Measurements from ENCODE around the gene COL15A1. TPM values are rescaled to one million over a fixed set of nuclear protein-coding genes. Genes with fewer than 3 reads are reported as not detected.

The COL15A1 gene
- total RNA-seq, 1 donor from 2014 or later, result 0.07 TPM

DNA sequence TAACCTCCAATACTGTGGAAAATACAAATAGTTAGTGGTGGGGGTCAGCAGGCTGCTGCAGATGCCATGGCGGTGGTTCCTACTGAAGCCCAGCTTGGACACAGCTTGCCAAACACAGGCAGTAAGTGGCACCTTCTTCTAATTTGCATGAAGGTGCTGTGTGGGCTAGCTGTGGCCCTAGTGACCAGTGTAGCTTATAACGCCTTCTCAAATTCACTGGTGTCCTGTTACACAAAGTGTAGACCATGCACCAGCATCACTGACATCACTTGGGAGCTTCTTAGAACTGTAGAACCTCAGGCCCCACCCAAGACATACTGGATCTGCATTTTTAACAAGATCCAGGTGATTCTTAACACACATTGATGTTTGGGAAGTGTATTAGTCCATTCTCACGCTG, 102.4 kb downstream of the COL15A1 start:
- DNase-seq (no peak), ATAC-seq (ENCODE audit: low read depth) (no peak)
- ChIA-PET CTCF (no interaction called here), POLR2A (interaction anchor here (0.6 kb wide), 1 partner anchor 35 kb away, joined by 7 read pairs; no protein-coding TSS in a partner anchor)
- Mint-ChIP-seq H3K36me3 (ENCODE audit: low read depth) (no peaks in the 10 kb centered on the region), H3K4me3 (no peak overlapping the region), H3K27me3 (no peaks in the 10 kb centered on the region), H3K9me3 (peaks cover 11% of the 10 kb centered on the region), H3K27ac (no peak overlapping the region), H3K4me1 (peaks cover 2% of the 10 kb centered on the region)
- intact Hi-C loops (cut with micrococcal nuclease), result no loop called here
- TF ChIP-seq, protein P1, sequence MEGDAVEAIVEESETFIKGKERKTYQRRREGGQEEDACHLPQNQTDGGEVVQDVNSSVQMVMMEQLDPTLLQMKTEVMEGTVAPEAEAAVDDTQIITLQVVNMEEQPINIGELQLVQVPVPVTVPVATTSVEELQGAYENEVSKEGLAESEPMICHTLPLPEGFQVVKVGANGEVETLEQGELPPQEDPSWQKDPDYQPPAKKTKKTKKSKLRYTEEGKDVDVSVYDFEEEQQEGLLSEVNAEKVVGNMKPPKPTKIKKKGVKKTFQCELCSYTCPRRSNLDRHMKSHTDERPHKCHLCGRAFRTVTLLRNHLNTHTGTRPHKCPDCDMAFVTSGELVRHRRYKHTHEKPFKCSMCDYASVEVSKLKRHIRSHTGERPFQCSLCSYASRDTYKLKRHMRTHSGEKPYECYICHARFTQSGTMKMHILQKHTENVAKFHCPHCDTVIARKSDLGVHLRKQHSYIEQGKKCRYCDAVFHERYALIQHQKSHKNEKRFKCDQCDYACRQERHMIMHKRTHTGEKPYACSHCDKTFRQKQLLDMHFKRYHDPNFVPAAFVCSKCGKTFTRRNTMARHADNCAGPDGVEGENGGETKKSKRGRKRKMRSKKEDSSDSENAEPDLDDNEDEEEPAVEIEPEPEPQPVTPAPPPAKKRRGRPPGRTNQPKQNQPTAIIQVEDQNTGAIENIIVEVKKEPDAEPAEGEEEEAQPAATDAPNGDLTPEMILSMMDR (IDR thresholded peaks at IDR 0.05), result no peak

DNA sequence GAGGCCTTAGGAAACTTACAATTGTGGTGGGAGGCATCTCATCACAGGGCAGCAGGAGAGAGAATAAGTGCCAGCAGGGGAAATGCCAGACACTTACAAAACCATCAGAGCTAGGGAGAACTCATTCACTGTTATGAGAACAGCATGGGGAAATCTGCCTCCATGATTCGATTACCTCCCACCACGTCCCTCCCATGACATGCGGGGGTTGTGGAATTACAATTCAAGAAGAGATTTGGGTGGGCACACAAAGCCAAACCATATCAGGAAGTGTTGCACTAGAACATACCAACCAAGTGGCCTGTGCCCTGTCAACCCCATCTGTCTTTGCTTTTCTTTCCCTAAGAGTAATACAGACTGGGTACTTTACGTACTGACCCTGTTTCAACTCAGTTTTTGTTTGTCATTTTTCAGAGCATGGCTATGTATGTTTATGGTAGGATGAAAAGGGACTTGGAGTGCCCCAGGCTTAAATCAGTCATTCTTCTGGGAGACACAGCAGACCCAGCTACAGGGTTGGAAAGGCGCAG, 102.9 kb downstream of the COL15A1 start:
- H3K27ac Mint-ChIP-seq, result no peak overlapping the region
- peaks cover 11% of the 10 kb centered on the region for H3K9me3 Mint-ChIP-seq
- DNase-seq, result no peak
- intact Hi-C loops (cut with micrococcal nuclease), result no loop called here
- no peak for ATAC-seq (ENCODE audit: low read depth)
- TF ChIP-seq, protein P1 (IDR thresholded peaks at IDR 0.05), result no peak
- H3K27me3 Mint-ChIP-seq, result no peaks in the 10 kb centered on the region
- H3K36me3 Mint-ChIP-seq (ENCODE audit: low read depth), result no peaks in the 10 kb centered on the region
- POLR2A ChIA-PET, result interaction anchor here (0.6 kb wide), 1 partner anchor 35 kb away, joined by 7 read pairs; no protein-coding TSS in a partner anchor
- no peaks in the 10 kb centered on the region for H3K4me1 Mint-ChIP-seq
- CTCF ChIA-PET, result no interaction called here
- no peak overlapping the region for H3K4me3 Mint-ChIP-seq

DNA sequence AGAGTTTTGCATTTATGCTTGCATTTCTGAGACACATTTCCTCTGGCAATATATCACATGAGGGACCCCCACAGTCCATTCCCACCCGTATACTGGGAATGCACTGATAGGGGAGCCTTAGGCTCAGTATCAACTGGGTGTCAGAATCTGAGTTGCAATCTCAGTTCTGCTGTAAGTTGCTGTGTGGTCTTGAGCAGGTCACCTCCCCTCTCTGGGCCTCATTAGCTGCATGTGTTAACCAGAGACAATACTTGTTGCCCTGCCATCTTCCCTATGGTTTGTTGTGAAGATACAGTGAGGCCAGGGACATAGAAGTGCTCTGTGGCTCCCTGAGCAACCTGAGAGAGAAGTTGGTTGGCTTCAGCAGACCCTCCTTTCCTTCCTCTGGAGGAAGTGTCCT, 105.5 kb downstream of the COL15A1 start:
- ATAC-seq (ENCODE audit: low read depth), result no peak
- intact Hi-C loops (cut with micrococcal nuclease), result no loop called here

DNA sequence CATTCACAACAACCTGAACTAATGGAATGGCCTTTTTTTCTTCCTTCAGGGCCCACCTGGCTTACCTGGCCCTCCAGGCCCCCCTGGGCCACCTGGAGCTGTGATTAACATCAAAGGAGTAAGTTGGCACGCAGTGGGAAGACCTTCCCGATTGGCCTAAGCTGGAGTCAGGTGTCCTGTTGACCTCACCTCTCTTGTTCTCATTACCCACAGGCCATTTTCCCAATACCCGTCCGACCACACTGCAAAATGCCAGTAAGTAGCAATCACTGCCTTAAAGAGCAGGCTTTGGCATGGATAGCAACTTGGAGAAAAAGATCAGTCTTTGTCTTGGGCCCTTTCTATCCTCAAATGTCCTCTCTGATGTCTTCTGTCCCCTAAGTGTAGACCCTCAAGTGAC, 105.9 kb downstream of the COL15A1 start:
- Mint-ChIP-seq H3K36me3 (ENCODE audit: low read depth) (no peaks in the 10 kb centered on the region), H3K4me3 (no peak overlapping the region), H3K9me3 (peaks cover 5% of the 10 kb centered on the region), H3K27ac (no peak overlapping the region), H3K4me1 (peaks cover 22% of the 10 kb centered on the region), H3K27me3 (no peaks in the 10 kb centered on the region)
- DNase-seq (no peak), ATAC-seq (ENCODE audit: low read depth) (no peak)
- TF ChIP-seq, protein P1 (IDR thresholded peaks at IDR 0.05), result no peak
- intact Hi-C loops (cut with micrococcal nuclease), result no loop called here
- ChIA-PET POLR2A (no interaction called here), CTCF (no interaction called here)

More for the DNA sequence above, 105.5 kb downstream of the COL15A1 start:
- Mint-ChIP-seq H3K4me1 (peaks cover 18% of the 10 kb centered on the region), H3K36me3 (ENCODE audit: low read depth) (no peaks in the 10 kb centered on the region), H3K9me3 (peaks cover 7% of the 10 kb centered on the region), H3K27me3 (no peaks in the 10 kb centered on the region), H3K4me3 (no peak overlapping the region), H3K27ac (no peak overlapping the region)
- TF ChIP-seq, protein P1 (IDR thresholded peaks at IDR 0.05), result no peak
- DNase-seq, result no peak
- ChIA-PET POLR2A (no interaction called here), CTCF (no interaction called here)

DNA sequence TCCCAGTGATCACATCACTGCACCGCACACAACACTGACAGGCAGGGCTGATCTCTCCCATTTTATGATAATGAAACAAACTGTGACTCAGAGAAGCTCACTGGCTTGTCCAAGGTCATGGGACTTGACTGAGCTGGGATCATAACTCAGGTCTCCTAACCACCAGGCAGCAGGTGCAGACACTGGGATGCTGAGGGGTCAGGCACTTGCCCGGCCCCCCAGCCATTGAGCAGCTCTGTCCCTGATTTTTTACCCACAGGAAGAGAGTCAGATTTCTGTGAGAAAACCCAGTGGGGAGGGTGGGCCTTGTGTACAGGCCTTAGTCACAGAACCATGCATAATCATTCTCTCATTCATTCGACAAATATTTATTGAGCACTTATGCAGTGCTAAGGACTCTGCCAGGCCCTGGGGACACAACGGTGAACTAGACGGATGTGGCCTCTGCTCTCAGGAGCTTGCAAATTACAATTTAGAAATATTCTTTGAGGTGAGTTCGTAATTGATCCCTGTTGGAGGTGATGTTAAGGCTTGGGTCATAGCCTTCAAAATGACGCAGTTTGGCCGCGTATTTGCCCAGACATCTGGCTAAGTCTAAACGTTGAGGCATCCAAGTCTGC, 106.7 kb downstream of the COL15A1 start:
- DNase-seq (no peak), ATAC-seq (ENCODE audit: low read depth) (no peak)
- ChIA-PET CTCF (no interaction called here), POLR2A (no interaction called here)
- H3K4me3 Mint-ChIP-seq, result no peak overlapping the region
- no peak overlapping the region for H3K27ac Mint-ChIP-seq
- H3K9me3 Mint-ChIP-seq, result peaks cover under 1% of the 10 kb centered on the region
- no peaks in the 10 kb centered on the region for H3K27me3 Mint-ChIP-seq
- no peaks in the 10 kb centered on the region for H3K36me3 Mint-ChIP-seq (ENCODE audit: low read depth)
- H3K4me1 Mint-ChIP-seq, result peaks cover 25% of the 10 kb centered on the region
- intact Hi-C loops (cut with micrococcal nuclease), result no loop called here
- TF ChIP-seq, protein P1 (IDR thresholded peaks at IDR 0.05), result no peak

Measured in activated B cell treated with CpG ODN at 0.5 μM for 24 hours (primary cell).